Left kidney (tissue), 2 donors: ENCODE results near the gene WWOX. TPM values are rescaled to one million over a fixed set of nuclear protein-coding genes. Genes with fewer than 3 reads are reported as not detected.

Experiments
- DNase-seq: peaks from one replicate; pipeline ENCODE4 v3.0.0-alpha.2; 2013
- polyA plus RNA-seq: library from polyadenylated mRNA; unstranded; fragments of 120-200 nt; gene quantifications from one replicate; pipeline ENCODE4 v1.2.1, GENCODE V29; 2013; ENCODE audit not compliant: insufficient read length

The WWOX gene
- polyA plus RNA-seq, 1 donor, result 34.1 TPM

- no peak for DNase-seq
Observed at GRCh38 chr16:78659216-78659615, 559.8 kb downstream of the WWOX start.

- DNase-seq, result no peak
Observed at GRCh38 chr16:78659668-78660217, 560.3 kb downstream of the WWOX start.

- DNase-seq, result no peak
Observed at GRCh38 chr16:78660795-78661194, 561.3 kb downstream of the WWOX start.

- no peak for DNase-seq
Observed at GRCh38 chr16:78663690-78664089, 564.2 kb downstream of the WWOX start.

- DNase-seq, result no peak
Observed at GRCh38 chr16:78664811-78665772, 565.6 kb downstream of the WWOX start.

GRCh38 chr16:78666318-78666717, 566.9 kb downstream of the WWOX start:
- DNase-seq, result no peak

GRCh38 chr16:78667675-78668074, 568.2 kb downstream of the WWOX start:
- DNase-seq, result no peak

- no peak for DNase-seq
Observed at GRCh38 chr16:78668393-78668792, 568.9 kb downstream of the WWOX start.

- no peak for DNase-seq
Observed at GRCh38 chr16:78669994-78670393, 570.5 kb downstream of the WWOX start.

- no peak for DNase-seq
Observed at GRCh38 chr16:78672779-78673556, 573.5 kb downstream of the WWOX start.

GRCh38 chr16:78673884-78674283, 574.4 kb downstream of the WWOX start:
- DNase-seq, result no peak

- DNase-seq, result no peak
Observed at GRCh38 chr16:78675312-78675711, 575.9 kb downstream of the WWOX start.

- DNase-seq, result no peak
Observed at GRCh38 chr16:78675951-78676792, 576.7 kb downstream of the WWOX start.

- no peak for DNase-seq
Observed at GRCh38 chr16:78677181-78677731, 577.8 kb downstream of the WWOX start.

GRCh38 chr16:78679546-78679945, 580.1 kb downstream of the WWOX start:
- DNase-seq, result no peak

- DNase-seq, result no peak
Observed at GRCh38 chr16:78681743-78682142, 582.3 kb downstream of the WWOX start.

- no peak for DNase-seq
Observed at GRCh38 chr16:78684030-78684611, 584.7 kb downstream of the WWOX start.

GRCh38 chr16:78684655-78685375, 585.4 kb downstream of the WWOX start:
- no peak for DNase-seq

- no peak for DNase-seq
Observed at GRCh38 chr16:78686601-78687000, 587.1 kb downstream of the WWOX start.

GRCh38 chr16:78689028-78689427, 589.6 kb downstream of the WWOX start:
- no peak for DNase-seq
